Measurements from ENCODE around the gene MIXL1.
"Not testable (repeated sequence)": the region's sequence is repeated elsewhere in the genome, so short reads cannot be mapped to it uniquely, and the experiment has no call there.

MIXL1 gene

DNA sequence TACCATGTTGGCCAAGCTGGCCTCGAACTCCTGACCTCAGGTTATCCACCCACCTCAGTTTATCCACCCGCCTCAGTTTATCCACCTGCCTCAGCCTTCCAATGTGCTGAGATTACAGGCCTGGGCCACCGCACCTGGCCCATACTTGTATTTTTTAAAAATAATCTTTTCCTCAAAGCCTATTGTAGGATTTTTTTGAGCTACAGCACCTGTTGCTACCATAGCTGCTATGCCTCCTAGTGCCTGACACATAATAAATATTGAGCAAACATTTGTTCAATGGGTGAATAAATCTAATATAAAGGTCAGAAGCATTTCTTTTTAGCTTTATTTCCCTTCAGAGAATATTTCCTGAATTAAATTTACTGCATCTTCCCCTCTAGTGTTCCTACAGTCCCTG, 21.2 kb upstream of the MIXL1 start:
- Histone ChIP-seq H3K18ac (ENCODE audit: low read depth in 1 of 2, low read length in 2 of 2) (no peak overlapping the region), H3K27ac (ENCODE audit: low read length, poor library complexity, severe bottlenecking) (no peak overlapping the region), H3K27me3 (ENCODE audit: control insufficient read depth in 1 of 2, insufficient read depth in 1 of 2, low read length in 2 of 2) (peaks cover 8 to 19% of the 10 kb centered on the region in 2 experiments), H3K4me3 (ENCODE audit: insufficient read depth in 1 of 2, low read depth in 1 of 2, low read length in 2 of 2) (no peak overlapping the region), H2BK15ac (ENCODE audit: low read depth, poor library complexity, severe bottlenecking) (no peak overlapping the region), H2BK5ac (ENCODE audit: low read depth, low read length, poor library complexity, severe bottlenecking) (no peak overlapping the region), H3K9ac (ENCODE audit: low read length) (no peak overlapping the region), H3K23ac (ENCODE audit: low read length in 2 of 2) (no peak overlapping the region), H3K79me1 (replicated peaks; ENCODE audit: low read length, poor library complexity, severe bottlenecking) (no peaks in the 10 kb centered on the region), H4K8ac (ENCODE audit: low read length) (no peak overlapping the region), H2BK12ac (ENCODE audit: low read length in 2 of 2) (no peak overlapping the region), H2AK5ac (ENCODE audit: low read length, severe bottlenecking) (no peak overlapping the region), H3K36me3 (ENCODE audit: control insufficient read depth in 1 of 2, insufficient read depth in 2 of 2, low read depth in 1 of 2, low read length in 2 of 2) (no peaks in the 10 kb centered on the region), H3K4me1 (ENCODE audit: control insufficient read depth, insufficient read depth, low read depth, low read length) (no peaks in the 10 kb centered on the region), H4K91ac (ENCODE audit: low read length) (no peak overlapping the region), H2AFZ (ENCODE audit: low read depth, low read length) (no peak overlapping the region), H3K9me3 (ENCODE audit: control insufficient read depth, low read length) (no peaks in the 10 kb centered on the region), H3K4me2 (ENCODE audit: low read length, poor library complexity, severe bottlenecking) (no peak overlapping the region), H3K14ac (ENCODE audit: low read length in 2 of 2) (no peak overlapping the region), H2BK120ac (ENCODE audit: low read depth, low read length) (no peak overlapping the region), H3K4ac (ENCODE audit: low read depth in 1 of 2, low read length in 2 of 2) (no peak overlapping the region)
- WGBS: 88% methylated on average over 3 of the region's 3 CpGs
- DNase-seq: no peak

- H3K4me2 ChIP-seq (ENCODE audit: low read length, poor library complexity, severe bottlenecking); H3K18ac ChIP-seq (ENCODE audit: low read depth in 1 of 2, low read length in 2 of 2); H3K23ac ChIP-seq (ENCODE audit: low read length in 2 of 2); H3K9ac ChIP-seq (ENCODE audit: low read length); H2AFZ ChIP-seq (ENCODE audit: low read depth, low read length); H2BK120ac ChIP-seq (ENCODE audit: low read depth, low read length); H4K91ac ChIP-seq (ENCODE audit: low read length); DNase-seq; H3K4me1 ChIP-seq (ENCODE audit: control insufficient read depth, insufficient read depth, low read depth, low read length); H2BK12ac ChIP-seq (ENCODE audit: low read length in 2 of 2); H3K36me3 ChIP-seq (ENCODE audit: control insufficient read depth in 1 of 2, insufficient read depth in 2 of 2, low read depth in 1 of 2, low read length in 2 of 2); H3K9me3 ChIP-seq (ENCODE audit: control insufficient read depth, low read length); H3K79me1 ChIP-seq (replicated peaks; ENCODE audit: low read length, poor library complexity, severe bottlenecking); H2BK5ac ChIP-seq (ENCODE audit: low read depth, low read length, poor library complexity, severe bottlenecking); H2AK5ac ChIP-seq (ENCODE audit: low read length, severe bottlenecking); H3K4ac ChIP-seq (ENCODE audit: low read depth in 1 of 2, low read length in 2 of 2); H3K14ac ChIP-seq (ENCODE audit: low read length in 2 of 2); H4K8ac ChIP-seq (ENCODE audit: low read length); H2BK15ac ChIP-seq (ENCODE audit: low read depth, poor library complexity, severe bottlenecking); H3K4me3 ChIP-seq (ENCODE audit: insufficient read depth in 1 of 2, low read depth in 1 of 2, low read length in 2 of 2); H3K27ac ChIP-seq (ENCODE audit: low read length, poor library complexity, severe bottlenecking): not testable (repeated sequence)
- 94% methylated on average over 6 of the region's 6 CpGs for WGBS
- H3K27me3 ChIP-seq (ENCODE audit: control insufficient read depth in 1 of 2, insufficient read depth in 1 of 2, low read length in 2 of 2): peaks cover 8 to 20% of the 10 kb centered on the region in 2 experiments
Observed at GRCh38 chr1:226202666-226203065, 20.8 kb upstream of the MIXL1 start.

DNA sequence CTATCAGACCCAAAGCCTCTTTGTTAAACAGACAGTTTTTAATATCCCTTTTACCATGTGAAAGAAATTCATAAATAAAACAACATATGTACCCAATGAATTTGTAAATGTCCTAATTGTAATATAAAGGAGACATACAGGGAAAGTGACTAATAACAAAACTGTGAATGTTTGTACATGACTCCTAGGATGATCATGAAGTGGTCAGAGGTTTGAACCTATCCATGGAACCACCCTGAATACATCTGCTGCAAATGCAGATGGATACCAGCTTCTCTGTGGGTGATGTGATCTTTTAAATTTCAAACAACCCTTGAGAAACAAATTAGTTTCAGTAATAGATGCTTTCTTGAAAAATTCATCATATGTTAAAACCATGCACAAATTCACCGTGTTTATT, 20.2 kb upstream of the MIXL1 start:
- Histone ChIP-seq H3K4me3 (ENCODE audit: insufficient read depth in 1 of 2, low read depth in 1 of 2, low read length in 2 of 2) (no peak overlapping the region), H3K18ac (ENCODE audit: low read depth in 1 of 2, low read length in 2 of 2) (no peak overlapping the region), H3K36me3 (ENCODE audit: control insufficient read depth in 1 of 2, insufficient read depth in 2 of 2, low read depth in 1 of 2, low read length in 2 of 2) (no peaks in the 10 kb centered on the region), H2BK120ac (ENCODE audit: low read depth, low read length) (no peak overlapping the region), H2AFZ (ENCODE audit: low read depth, low read length) (no peak overlapping the region), H3K27ac (ENCODE audit: low read length, poor library complexity, severe bottlenecking) (no peak overlapping the region), H4K8ac (ENCODE audit: low read length) (no peak overlapping the region), H3K14ac (ENCODE audit: low read length in 2 of 2) (no peak overlapping the region), H3K79me1 (replicated peaks; ENCODE audit: low read length, poor library complexity, severe bottlenecking) (no peaks in the 10 kb centered on the region), H3K27me3 (ENCODE audit: control insufficient read depth in 1 of 2, insufficient read depth in 1 of 2, low read length in 2 of 2) (peaks cover 8 to 25% of the 10 kb centered on the region in 2 experiments), H3K4me1 (ENCODE audit: control insufficient read depth, insufficient read depth, low read depth, low read length) (no peaks in the 10 kb centered on the region), H2AK5ac (ENCODE audit: low read length, severe bottlenecking) (no peak overlapping the region), H2BK12ac (ENCODE audit: low read length in 2 of 2) (no peak overlapping the region), H3K9me3 (ENCODE audit: control insufficient read depth, low read length) (no peaks in the 10 kb centered on the region), H3K4ac (ENCODE audit: low read depth in 1 of 2, low read length in 2 of 2) (no peak overlapping the region), H2BK5ac (ENCODE audit: low read depth, low read length, poor library complexity, severe bottlenecking) (no peak overlapping the region), H3K9ac (ENCODE audit: low read length) (no peak overlapping the region), H3K23ac (ENCODE audit: low read length in 2 of 2) (no peak overlapping the region), H2BK15ac (ENCODE audit: low read depth, poor library complexity, severe bottlenecking) (no peak overlapping the region), H4K91ac (ENCODE audit: low read length) (no peak overlapping the region), H3K4me2 (ENCODE audit: low read length, poor library complexity, severe bottlenecking) (no peak overlapping the region)
- 100% methylated on average over 1 of the region's 1 CpG for WGBS
- no peak for DNase-seq

DNA sequence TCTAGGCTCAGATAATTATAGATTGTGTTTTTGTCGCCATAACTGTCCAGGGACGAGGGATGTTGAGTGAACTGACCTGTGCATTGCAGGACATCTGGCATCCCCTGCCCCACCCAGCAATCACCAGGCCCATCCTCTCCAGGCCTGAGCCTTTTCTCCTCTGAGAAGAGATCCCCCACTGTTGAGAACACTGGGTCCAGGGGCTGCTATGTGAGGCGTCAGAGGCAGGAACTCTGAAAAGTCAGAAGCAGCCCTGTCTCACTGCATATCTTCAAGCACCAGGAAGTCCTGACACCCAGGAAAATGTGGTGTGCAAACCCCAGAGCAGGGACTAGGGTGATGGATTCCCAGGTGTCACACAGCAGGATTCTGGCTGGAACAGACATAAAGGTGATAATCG, 19.8 kb upstream of the MIXL1 start:
- H3K79me1 ChIP-seq (replicated peaks; ENCODE audit: low read length, poor library complexity, severe bottlenecking): no peaks in the 10 kb centered on the region
- H2BK12ac ChIP-seq (ENCODE audit: low read length in 2 of 2): no peak overlapping the region
- no peak overlapping the region for H3K4me3 ChIP-seq (ENCODE audit: insufficient read depth in 1 of 2, low read depth in 1 of 2, low read length in 2 of 2)
- no peak overlapping the region for H2BK15ac ChIP-seq (ENCODE audit: low read depth, poor library complexity, severe bottlenecking)
- H2BK120ac ChIP-seq (ENCODE audit: low read depth, low read length): no peak overlapping the region
- WGBS: 58% methylated on average over 4 of the region's 4 CpGs
- H3K27ac ChIP-seq (ENCODE audit: low read length, poor library complexity, severe bottlenecking): no peak overlapping the region
- no peak overlapping the region for H3K23ac ChIP-seq (ENCODE audit: low read length in 2 of 2)
- DNase-seq: no peak
- no peak overlapping the region for H3K14ac ChIP-seq (ENCODE audit: low read length in 2 of 2)
- no peak overlapping the region for H2AK5ac ChIP-seq (ENCODE audit: low read length, severe bottlenecking)
- no peak overlapping the region for H3K9ac ChIP-seq (ENCODE audit: low read length)
- peaks cover 8 to 30% of the 10 kb centered on the region in 2 experiments for H3K27me3 ChIP-seq (ENCODE audit: control insufficient read depth in 1 of 2, insufficient read depth in 1 of 2, low read length in 2 of 2)
- no peaks in the 10 kb centered on the region for H3K9me3 ChIP-seq (ENCODE audit: control insufficient read depth, low read length)
- no peaks in the 10 kb centered on the region for H3K4me1 ChIP-seq (ENCODE audit: control insufficient read depth, insufficient read depth, low read depth, low read length)
- H3K36me3 ChIP-seq (ENCODE audit: control insufficient read depth in 1 of 2, insufficient read depth in 2 of 2, low read depth in 1 of 2, low read length in 2 of 2): no peaks in the 10 kb centered on the region
- H2BK5ac ChIP-seq (ENCODE audit: low read depth, low read length, poor library complexity, severe bottlenecking): no peak overlapping the region
- H3K4ac ChIP-seq (ENCODE audit: low read depth in 1 of 2, low read length in 2 of 2): no peak overlapping the region
- no peak overlapping the region for H3K18ac ChIP-seq (ENCODE audit: low read depth in 1 of 2, low read length in 2 of 2)
- H4K8ac ChIP-seq (ENCODE audit: low read length): no peak overlapping the region
- no peak overlapping the region for H3K4me2 ChIP-seq (ENCODE audit: low read length, poor library complexity, severe bottlenecking)
- H4K91ac ChIP-seq (ENCODE audit: low read length): no peak overlapping the region
- H2AFZ ChIP-seq (ENCODE audit: low read depth, low read length): no peak overlapping the region

Data from mesenchymal stem cell (in vitro differentiated cells and primary cell).